ENCODE results near the gene RB1. TPM values are rescaled to one million over a fixed set of nuclear protein-coding genes. Genes with fewer than 3 reads are reported as not detected.

The RB1 gene
- total and polyA plus RNA-seq, 9 of the 15 experiments (the other 6 are each of a cell fraction or from before 2014, with no cell fraction given): 5.0 to 23.8 (median 17.9) TPM

GRCh38 chr13:48411147-48411794 lies 107.7 kb downstream of the RB1 start (continued):
- TF ChIP-seq MXI1 (IDR thresholded peaks at IDR 0.05; ENCODE audit: low read depth, low read length): no peak
- TF ChIP-seq RFX7 (CRISPR knock-in tag; IDR thresholded peaks at IDR 0.05): no peak
- TF ChIP-seq NCOA1 (IDR thresholded peaks at IDR 0.05; ENCODE audit: low read depth): no peak

- no peaks in the 10 kb centered on the region for H4K20me1 ChIP-seq (replicated peaks; ENCODE audit: control insufficient read depth, insufficient read depth, low read length)
- no peaks in the 10 kb centered on the region for H3K27me3 ChIP-seq (ENCODE audit: control insufficient read depth in 2 of 2, insufficient read depth in 2 of 2, low read length in 2 of 2)
- H3K9ac ChIP-seq (ENCODE audit: insufficient read depth in 1 of 2, low read depth in 2 of 2, low read length in 2 of 2): no peak overlapping the region
- intact Hi-C loops (cut with micrococcal nuclease): no loop called here
- H3K4me3 ChIP-seq: no peak overlapping the region
- H3K27ac ChIP-seq (ENCODE audit: extremely low read depth, low read depth, low read length): no peak overlapping the region
- H2AFZ ChIP-seq (ENCODE audit: low read depth, low read length): no peak overlapping the region
- in situ Hi-C loops (cut with MboI): no loop called here
- no peaks in the 10 kb centered on the region for H3K9me1 ChIP-seq (ENCODE audit: control insufficient read depth, insufficient read depth, low read length)
- POLR2A ChIA-PET: no interaction called here
- no peaks in the 10 kb centered on the region for H3K36me3 ChIP-seq (ENCODE audit: control insufficient read depth, insufficient read depth, low read length)
- no peaks in the 10 kb centered on the region for H3K79me2 ChIP-seq (ENCODE audit: control insufficient read depth, insufficient read depth, low read length)
- no peak for FAIRE-seq
- WGBS (ENCODE audit: insufficient coverage, low coverage, missing lambda C conversion rate): 82% methylated on average over 13 of the region's 13 CpGs
- no peak overlapping the region for H3K4me2 ChIP-seq (ENCODE audit: insufficient read depth, low read length)
- peaks cover 2% of the 10 kb centered on the region; the same call in 1 of the 2 replicates for H3K9me3 ChIP-seq (replicated peaks; ENCODE audit: control insufficient read depth, insufficient read depth, low read depth, low read length)
- CTCF ChIA-PET (ENCODE audit: low intra/inter-chr PET ratio): no interaction called here
- H3K4me1 ChIP-seq (replicated peaks in 1 of 2; ENCODE audit: control insufficient read depth in 2 of 2, insufficient read depth in 2 of 2, low read length in 2 of 2): no peaks in the 10 kb centered on the region
- no TSS peak for BruUV-seq (replicated peaks)
- DNase-seq (ENCODE audit: extremely low read depth in 1 of 4, low spot score in 3 of 4): no peak
- ATAC-seq: no peak
- TF ChIP-seq RFX5 (IDR thresholded peaks at IDR 0.05; ENCODE audit: low read depth, low read length) (no peak), ZNF407 (IDR thresholded peaks at IDR 0.05; ENCODE audit: low read depth) (no peak), RBM22 (IDR thresholded peaks at IDR 0.05; ENCODE audit: low read depth, low read length, poor library complexity, severe bottlenecking) (no peak), TOE1 (IDR thresholded peaks at IDR 0.05; ENCODE audit: borderline replicate concordance) (no peak), TOE1 (CRISPR knock-in tag; IDR thresholded peaks at IDR 0.05; ENCODE audit: borderline replicate concordance, low read depth) (no peak), RB1 (IDR thresholded peaks at IDR 0.05; ENCODE audit: low read depth) (no peak), GTF2A2 (tag; IDR thresholded peaks at IDR 0.05) (no peak), TFAM (CRISPR knock-in tag; conservative IDR thresholded peaks at IDR 0.05) (no peak), HNRNPH1 (optimal IDR thresholded peaks at IDR 0.05; ENCODE audit: low read depth, low read length) (no peak), NR2C2 (CRISPR knock-in tag; IDR thresholded peaks at IDR 0.05) (no peak), NR2C2 (tag; IDR thresholded peaks at IDR 0.05) (no peak)
These were observed 108.4 kb downstream of the RB1 start for GRCh38 chr13:48411841-48412531.

All from K562 (cell line).